GF-D8 (cell line): Measurements from ENCODE around the gene IFI27L2.

ENCODE experiments used
- DNase-seq: peaks from one replicate; lab custom pipeline; 2025; lab: John Stamatoyannopoulos, UW

The IFI27L2 gene

DNA sequence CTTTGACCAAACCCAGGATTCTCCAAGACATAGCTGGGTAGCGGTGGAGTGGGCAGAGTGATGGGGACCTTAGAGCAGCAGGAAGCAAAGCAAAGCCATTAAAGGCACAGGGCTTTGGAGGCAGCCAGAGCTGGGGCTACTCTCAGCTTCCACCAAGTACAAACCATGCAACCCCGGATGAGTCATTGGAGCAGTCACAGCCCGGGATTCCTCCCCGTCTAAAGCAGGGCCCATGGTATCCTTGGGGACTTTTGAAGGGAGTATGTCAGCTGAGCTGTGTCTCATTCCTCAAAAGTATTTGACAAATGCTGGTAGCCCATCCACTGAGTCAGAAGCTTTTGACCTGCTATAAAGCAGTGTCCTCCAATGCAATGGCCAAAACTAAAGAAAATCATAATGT lies 28.6 kb downstream of the IFI27L2 start:
- DNase-seq: no peak

DNA sequence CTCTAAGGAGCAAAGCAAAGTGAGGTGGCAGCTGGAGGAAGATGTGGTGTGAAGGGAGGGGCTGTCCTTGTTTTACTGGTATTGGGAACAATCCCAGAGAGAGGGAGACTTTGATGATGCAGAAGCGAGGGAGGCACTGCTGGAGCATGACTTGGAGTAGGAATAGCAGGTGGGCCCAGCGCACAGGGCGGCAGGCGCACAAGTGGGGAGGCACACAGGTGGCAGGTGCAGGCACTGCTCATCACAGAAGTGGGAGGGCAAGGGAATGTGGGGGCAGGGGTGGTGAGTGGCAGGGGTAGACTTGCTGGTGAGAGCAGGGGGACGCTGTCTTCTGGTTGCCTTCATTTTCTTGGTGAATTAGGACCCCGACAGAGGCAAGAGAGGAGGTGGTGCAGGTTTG lies 30.4 kb downstream of the IFI27L2 start:
- DNase-seq: no peak

DNA sequence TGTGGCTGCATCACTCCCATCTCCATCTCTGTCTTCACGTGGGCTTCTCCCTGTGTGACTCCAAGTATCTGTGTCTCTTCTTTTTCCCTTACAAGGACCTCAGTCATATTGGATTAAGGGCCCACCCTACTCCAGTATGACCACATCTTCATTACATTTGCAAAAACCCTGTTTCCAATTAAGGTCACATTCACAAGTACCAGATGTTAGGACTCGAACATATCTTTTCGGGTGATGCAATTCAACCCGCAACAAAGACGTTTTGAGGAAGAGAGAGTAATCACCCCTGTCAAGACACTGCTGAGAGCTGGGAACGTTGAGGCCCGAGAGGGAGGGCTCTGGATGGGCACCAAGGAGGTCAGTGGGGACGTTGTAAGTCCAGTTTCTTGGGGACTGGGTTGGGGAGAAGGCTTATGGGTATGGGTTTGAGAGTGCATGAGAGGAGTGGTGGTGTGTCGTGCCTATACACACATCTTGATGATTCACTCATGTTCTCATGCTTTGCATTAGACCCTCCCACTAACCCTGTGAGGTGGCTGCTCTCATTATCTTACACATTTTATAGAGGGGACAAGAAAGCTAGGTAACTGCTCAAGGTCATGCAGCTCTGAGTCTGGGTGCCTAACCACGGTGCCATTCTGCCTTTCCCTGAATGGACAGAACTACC lies 30.9 kb downstream of the IFI27L2 start:
- no peak for DNase-seq

DNA sequence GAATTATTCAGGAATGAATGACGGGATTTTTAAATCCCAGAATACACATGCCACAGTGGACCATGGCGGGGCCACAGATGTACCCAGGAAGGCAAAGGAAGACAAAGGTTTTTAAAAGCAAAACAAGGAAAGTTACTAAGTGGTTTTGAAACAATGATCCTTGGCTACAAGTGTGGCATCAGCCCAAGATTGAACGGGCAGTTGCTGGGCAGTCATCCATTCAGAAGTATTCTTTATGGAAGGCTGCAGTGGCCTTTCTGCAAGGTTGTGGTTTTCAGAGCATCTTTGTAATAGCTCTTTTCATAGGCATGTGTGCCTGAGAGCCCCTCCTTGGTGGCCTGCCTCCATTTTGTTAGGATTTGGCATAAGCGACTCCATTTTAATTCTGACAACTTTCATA lies 32.3 kb downstream of the IFI27L2 start:
- no peak for DNase-seq

DNA sequence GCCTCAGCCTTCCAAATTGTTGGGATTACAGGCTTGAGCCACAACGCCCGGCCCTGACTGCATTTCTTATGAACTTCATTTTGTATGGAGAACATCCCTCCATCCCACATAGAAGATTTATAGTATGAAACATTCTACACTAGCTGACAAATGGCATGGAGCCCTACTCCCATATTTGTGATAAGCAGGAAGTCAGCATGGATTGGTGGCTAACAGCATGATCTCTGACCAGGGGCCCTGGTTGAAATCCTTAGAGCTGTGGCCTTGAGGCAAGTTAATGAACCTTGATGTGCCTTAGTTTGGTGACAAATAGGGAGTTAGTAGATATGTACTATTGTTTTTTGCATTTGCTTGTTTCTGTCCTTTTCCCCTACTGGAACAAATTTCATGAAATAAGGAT lies 36.0 kb downstream of the IFI27L2 start:
- DNase-seq: no peak

DNA sequence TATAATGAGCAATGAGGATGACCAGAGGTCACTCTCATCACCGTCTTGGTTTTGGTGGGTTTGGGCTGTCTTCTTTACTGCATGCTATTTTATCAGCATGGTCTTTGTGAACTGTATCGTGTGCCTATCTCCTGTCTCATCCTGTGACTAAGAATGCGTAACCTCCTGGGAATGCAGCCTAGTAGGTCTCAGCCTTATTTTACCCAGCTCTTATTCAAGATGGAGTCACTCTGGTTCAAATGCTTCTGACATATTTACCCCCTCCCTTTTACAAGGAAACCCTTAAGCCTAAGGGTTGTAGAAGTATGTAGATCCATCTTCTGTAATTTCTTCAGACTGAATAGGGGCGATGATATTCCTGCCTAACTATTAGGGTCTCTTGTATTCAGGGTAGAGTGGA lies 39.9 kb downstream of the IFI27L2 start:
- DNase-seq: no peak

DNA sequence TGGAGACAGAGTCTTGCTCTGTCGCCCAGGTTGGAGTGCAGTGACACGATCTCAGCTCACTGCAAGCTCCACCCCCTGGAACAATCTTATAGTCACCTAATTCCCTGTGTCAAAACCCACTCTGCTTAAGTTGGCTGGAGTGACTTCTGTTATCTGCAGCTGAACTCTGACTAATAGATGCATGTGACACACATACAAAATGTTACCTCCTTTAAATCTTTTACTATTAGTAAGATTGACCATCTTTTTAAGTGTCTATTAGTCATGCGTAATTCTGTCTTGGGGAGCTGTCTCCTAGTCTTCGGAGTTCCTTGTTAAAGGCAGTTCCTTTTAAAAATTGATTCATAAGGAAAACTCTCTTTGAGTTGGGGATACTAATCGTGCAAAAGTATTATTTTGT lies 40.9 kb downstream of the IFI27L2 start:
- DNase-seq: no peak

DNA sequence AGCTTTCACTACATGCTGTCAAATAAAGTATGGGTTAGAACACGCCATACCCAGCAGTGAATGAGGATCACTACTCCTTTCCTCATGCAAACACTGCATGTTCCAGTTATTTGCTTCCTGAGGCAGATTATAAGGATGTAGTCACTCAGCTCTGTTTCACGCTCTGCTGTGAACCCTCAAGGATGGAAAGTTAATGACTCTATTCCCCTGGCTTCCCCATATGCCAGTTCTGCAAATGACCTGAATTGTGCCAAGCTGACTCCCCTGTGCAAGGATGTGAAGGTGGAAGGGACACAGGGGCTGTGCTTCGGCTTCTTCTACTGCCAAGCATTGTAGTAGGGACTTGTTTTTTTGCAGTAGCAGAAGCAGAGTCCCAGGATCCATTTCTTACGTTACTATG lies 41.5 kb downstream of the IFI27L2 start:
- no peak for DNase-seq

DNA sequence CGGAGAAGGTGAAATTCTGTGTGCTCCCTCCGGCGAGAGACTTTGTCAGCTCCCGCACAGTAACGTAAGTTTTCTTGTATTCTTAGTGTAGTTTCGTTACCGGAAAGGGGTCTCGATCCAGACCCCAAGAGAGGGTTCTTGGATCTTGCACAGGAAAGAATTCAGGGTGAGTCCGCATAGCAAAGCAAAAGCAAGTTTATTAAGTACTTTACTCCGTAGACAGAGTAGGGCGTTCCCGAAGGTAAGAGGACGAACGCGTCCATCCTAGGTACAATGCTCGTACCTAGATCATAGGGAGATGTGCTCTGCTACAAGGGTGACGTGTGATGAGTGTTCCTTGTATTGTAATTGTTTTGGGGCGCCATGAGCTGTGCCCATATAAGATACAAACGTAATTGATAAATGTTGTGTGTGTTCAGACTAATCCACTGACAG lies 48.0 kb downstream of the IFI27L2 start:
- no peak for DNase-seq

DNA sequence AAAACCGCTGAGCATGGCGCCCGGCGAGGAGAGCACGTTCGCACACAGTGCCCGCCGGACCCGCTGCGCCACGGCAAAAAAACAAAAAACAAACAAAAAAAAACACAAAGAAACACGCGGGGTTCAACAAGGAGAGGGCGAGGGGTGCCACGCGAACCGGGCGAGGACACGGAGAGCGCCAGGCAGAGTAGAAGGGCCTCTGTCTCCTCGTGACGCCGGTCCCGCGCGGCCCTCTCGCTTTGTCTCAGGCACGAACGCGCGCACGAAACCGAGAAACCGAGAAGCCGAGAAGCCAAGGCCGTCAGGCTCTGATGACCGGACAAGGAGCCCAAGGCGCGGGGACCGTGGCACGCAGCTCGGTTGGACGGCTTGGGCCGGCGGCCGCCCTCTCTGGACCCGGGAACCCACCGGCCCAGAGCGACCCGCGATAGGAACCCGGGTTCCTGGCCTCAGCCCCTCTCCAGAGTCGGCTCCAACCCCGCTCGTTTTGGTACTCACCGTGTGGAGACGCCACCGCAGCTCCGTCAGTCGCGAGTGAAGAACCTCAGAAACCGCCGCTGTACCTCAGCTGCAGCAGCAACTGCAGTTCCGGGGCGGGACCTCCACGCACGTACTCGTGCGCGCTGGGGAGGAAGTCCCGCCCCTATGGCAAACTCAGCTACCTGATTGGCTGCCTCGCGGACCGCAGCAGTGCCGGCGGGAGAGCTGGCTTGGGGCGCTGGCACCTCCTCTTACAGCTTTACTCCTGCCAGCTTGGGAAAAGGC lies 48.6 kb downstream of the IFI27L2 start, which contains the start of the genes DDX24 and IFI27L1:
Gene DDX24 (minus strand): TSS at position 582 of the 765 bp plus-strand sequence. CDS start 1,460 bp downstream, outside the sequence.
Gene IFI27L1 (plus strand): TSS at position 690 of the 765 bp plus-strand sequence. CDS start 15,628 bp downstream, outside the sequence.
- peak; percentile 54 for DNase-seq

DNA sequence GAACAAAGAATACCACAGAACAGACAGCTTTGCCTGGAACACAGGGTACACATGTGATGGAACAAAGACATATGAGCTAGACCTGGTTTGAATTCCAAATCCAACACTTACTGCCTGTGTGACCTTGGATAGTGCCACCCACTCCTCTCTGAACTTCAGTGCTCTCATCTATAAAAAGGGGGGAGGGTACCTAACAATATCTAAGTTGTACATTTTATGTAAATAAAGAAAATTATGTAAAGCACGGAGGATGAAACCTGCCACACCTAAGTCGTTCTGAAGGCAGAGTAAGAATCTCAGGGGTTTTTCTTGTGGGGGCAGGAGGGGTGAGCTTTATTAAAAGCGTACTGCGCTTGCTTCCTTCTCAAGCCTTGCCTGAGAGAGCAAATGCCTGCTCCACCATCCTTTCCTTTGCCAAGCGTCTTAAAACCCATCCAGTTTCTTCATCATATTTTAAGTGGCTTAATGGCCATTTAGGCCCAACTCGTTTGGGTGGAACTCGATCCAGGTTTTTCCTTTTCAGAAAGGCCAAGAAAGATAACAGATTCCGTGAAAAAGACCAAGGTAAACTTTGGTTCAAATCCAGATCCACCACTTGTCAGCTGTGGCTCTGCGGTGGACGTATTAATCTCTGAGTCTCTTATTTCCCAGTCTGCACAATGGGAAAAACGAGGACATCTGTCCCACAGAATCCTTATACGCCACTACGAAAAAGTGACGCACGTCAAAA lies 49.3 kb downstream of the IFI27L2 start:
- no peak for DNase-seq

DNA sequence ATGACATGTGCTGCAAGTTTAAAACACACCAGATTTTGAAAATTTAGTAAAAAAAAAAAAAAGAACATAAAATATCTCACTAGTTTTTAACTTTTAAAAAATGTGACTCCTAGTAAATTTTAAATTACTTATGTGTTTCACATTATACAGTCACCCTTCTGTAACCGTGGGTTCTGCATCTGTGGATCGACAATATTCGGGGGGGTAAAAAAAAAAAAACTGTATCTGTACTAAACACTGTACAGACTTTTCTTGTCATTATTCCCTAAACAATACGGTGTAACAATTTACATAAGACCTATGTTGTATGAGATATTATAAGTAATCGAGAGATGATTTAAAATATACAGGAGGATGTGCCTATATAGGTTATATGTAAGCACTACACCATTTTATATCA lies 51.6 kb downstream of the IFI27L2 start:
- DNase-seq: no peak
